ENCODE results near the gene TXNRD1. TPM values are rescaled to one million over a fixed set of nuclear protein-coding genes. Genes with fewer than 3 reads are reported as not detected.
A peak's percentile ranks its signal among the peaks of the same experiment; 100 is the strongest.

Gene TXNRD1
- total and polyA plus RNA-seq, 5 donors from 2014 or later, result 26.5 to 47.7 (median 34.2) TPM

- H3K4me1 Mint-ChIP-seq, result peaks cover 46 to 77% (median 65%) of the 10 kb centered on the region in 4 donors
Measured at GRCh38 chr12:104304261-104305009, 88.9 kb downstream of the TXNRD1 start.

GRCh38 chr12:104305349-104305748, 89.8 kb downstream of the TXNRD1 start:
- no peak for DNase-seq
- Histone ChIP-seq H3K27me3 (ENCODE audit: control insufficient read depth, insufficient read depth, low read length) (no peaks in the 10 kb centered on the region), H3K4me1 (ENCODE audit: control insufficient read depth, insufficient read depth, low read length, poor library complexity, severe bottlenecking) (peaks cover 22% of the 10 kb centered on the region), H3K4me3 (ENCODE audit: low read depth, low read length) (peak overlapping the region; percentile 22), H3K36me3 (ENCODE audit: control insufficient read depth, insufficient read depth, low read length) (peaks cover 3% of the 10 kb centered on the region), H3K9me3 (ENCODE audit: control insufficient read depth in 2 of 2, low read length in 2 of 2) (no peaks in the 10 kb centered on the region), H3K27ac (ENCODE audit: insufficient read depth, low read length, poor library complexity, severe bottlenecking) (no peak overlapping the region)
- H3K27me3 Mint-ChIP-seq, result no peaks in the 10 kb centered on the region
- ATAC-seq (ENCODE audit: low read depth in 2 of 2), result no peak
- H3K36me3 Mint-ChIP-seq, result peaks cover 12% of the 10 kb centered on the region
- peak overlapping the region; percentile 92 to 98 (median 98) for H3K4me3 Mint-ChIP-seq
- peaks cover 40 to 77% (median 63%) of the 10 kb centered on the region in 4 donors for H3K4me1 Mint-ChIP-seq
- peaks cover 0 to 2% (median 0%) of the 10 kb centered on the region in 7 donors for H3K9me3 Mint-ChIP-seq
- H3K27ac Mint-ChIP-seq, result peak overlapping the region in 1 of 3 donors; percentile 100

More at GRCh38 chr12:104304261-104305009, 88.9 kb downstream of the TXNRD1 start:
- no peak for DNase-seq
- Mint-ChIP-seq H3K27me3 (no peaks in the 10 kb centered on the region), H3K9me3 (peaks cover 0 to 2% (median 0%) of the 10 kb centered on the region in 7 donors), H3K27ac (peak overlapping the region; percentile 97 to 100 (median 98)), H3K36me3 (peaks cover 13% of the 10 kb centered on the region), H3K4me3 (peak overlapping the region; percentile 92 to 98 (median 98))
- ATAC-seq (ENCODE audit: low read depth in 2 of 2), result no peak
- Histone ChIP-seq H3K4me3 (ENCODE audit: low read depth, low read length) (peak overlapping the region; percentile 95), H3K4me1 (ENCODE audit: control insufficient read depth, insufficient read depth, low read length, poor library complexity, severe bottlenecking) (peaks cover 22% of the 10 kb centered on the region), H3K9me3 (ENCODE audit: control insufficient read depth in 2 of 2, low read length in 2 of 2) (no peaks in the 10 kb centered on the region), H3K27me3 (ENCODE audit: control insufficient read depth, insufficient read depth, low read length) (no peaks in the 10 kb centered on the region), H3K27ac (ENCODE audit: insufficient read depth, low read length, poor library complexity, severe bottlenecking) (peak overlapping the region; percentile 88), H3K36me3 (ENCODE audit: control insufficient read depth, insufficient read depth, low read length) (no peaks in the 10 kb centered on the region)

GRCh38 chr12:104306376-104306775, 90.8 kb downstream of the TXNRD1 start:
- H3K4me3 ChIP-seq (ENCODE audit: low read depth, low read length), result peak overlapping the region; percentile 3
- H3K36me3 Mint-ChIP-seq, result peaks cover 15% of the 10 kb centered on the region
- H3K27me3 Mint-ChIP-seq, result no peaks in the 10 kb centered on the region
- H3K36me3 ChIP-seq (ENCODE audit: control insufficient read depth, insufficient read depth, low read length), result peaks cover 11% of the 10 kb centered on the region
- no peaks in the 10 kb centered on the region for H3K27me3 ChIP-seq (ENCODE audit: control insufficient read depth, insufficient read depth, low read length)
- no peaks in the 10 kb centered on the region for H3K9me3 ChIP-seq (ENCODE audit: control insufficient read depth in 2 of 2, low read length in 2 of 2)
- no peak overlapping the region for H3K27ac Mint-ChIP-seq
- ATAC-seq (ENCODE audit: low read depth in 2 of 2) (no peak), DNase-seq (no peak)
- H3K27ac ChIP-seq (ENCODE audit: insufficient read depth, low read length, poor library complexity, severe bottlenecking), result no peak overlapping the region
- peaks cover 0 to 2% (median 0%) of the 10 kb centered on the region in 7 donors for H3K9me3 Mint-ChIP-seq
- peaks cover 39 to 68% (median 59%) of the 10 kb centered on the region in 4 donors for H3K4me1 Mint-ChIP-seq
- peaks cover 22% of the 10 kb centered on the region for H3K4me1 ChIP-seq (ENCODE audit: control insufficient read depth, insufficient read depth, low read length, poor library complexity, severe bottlenecking)
- H3K4me3 Mint-ChIP-seq, result peak overlapping the region in 2 of 4 donors; percentile 23 to 47

- Mint-ChIP-seq H3K4me1 (peaks cover 39 to 65% (median 53%) of the 10 kb centered on the region in 4 donors), H3K27ac (peak overlapping the region in 1 of 3 donors; percentile 13), H3K36me3 (peaks cover 17% of the 10 kb centered on the region), H3K4me3 (peak overlapping the region in 1 of 4 donors; percentile 23), H3K9me3 (peaks cover 0 to 2% (median 0%) of the 10 kb centered on the region in 7 donors), H3K27me3 (no peaks in the 10 kb centered on the region)
- Histone ChIP-seq H3K27ac (ENCODE audit: insufficient read depth, low read length, poor library complexity, severe bottlenecking) (no peak overlapping the region), H3K4me1 (ENCODE audit: control insufficient read depth, insufficient read depth, low read length, poor library complexity, severe bottlenecking) (peaks cover 22% of the 10 kb centered on the region), H3K36me3 (ENCODE audit: control insufficient read depth, insufficient read depth, low read length) (peaks cover 14% of the 10 kb centered on the region), H3K4me3 (ENCODE audit: low read depth, low read length) (no peak overlapping the region), H3K27me3 (ENCODE audit: control insufficient read depth, insufficient read depth, low read length) (no peaks in the 10 kb centered on the region), H3K9me3 (ENCODE audit: control insufficient read depth in 2 of 2, low read length in 2 of 2) (no peaks in the 10 kb centered on the region)
- DNase-seq (no peak), ATAC-seq (ENCODE audit: low read depth in 2 of 2) (no peak)
Measured at GRCh38 chr12:104306943-104307654, 91.5 kb downstream of the TXNRD1 start.

DNA sequence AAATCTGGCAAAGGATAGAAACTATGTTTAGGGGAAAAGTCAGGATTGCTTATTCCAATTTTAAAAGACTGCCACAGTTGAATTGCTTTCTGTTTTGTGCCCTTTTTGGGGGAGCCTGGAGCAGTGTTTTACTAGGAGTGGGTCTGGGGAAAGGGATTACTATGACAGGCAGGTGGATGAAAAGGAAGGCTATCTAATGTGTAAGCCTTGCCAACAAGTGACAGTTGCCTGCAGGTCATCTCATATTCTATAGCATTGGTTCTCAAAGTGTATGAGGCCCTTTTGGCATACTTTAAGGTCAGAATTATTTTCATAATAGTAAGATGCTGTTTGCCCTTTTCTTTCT, 92.0 kb downstream of the TXNRD1 start:
- Mint-ChIP-seq H3K4me3 (no peak overlapping the region), H3K9me3 (peaks cover 0 to 2% (median 0%) of the 10 kb centered on the region in 7 donors), H3K4me1 (peaks cover 39 to 64% (median 53%) of the 10 kb centered on the region in 4 donors), H3K36me3 (peaks cover 19% of the 10 kb centered on the region), H3K27me3 (no peaks in the 10 kb centered on the region), H3K27ac (peak overlapping the region in 1 of 3 donors; percentile 13)
- no peak overlapping the region for H3K27ac ChIP-seq (ENCODE audit: insufficient read depth, low read length, poor library complexity, severe bottlenecking)
- H3K4me1 ChIP-seq (ENCODE audit: control insufficient read depth, insufficient read depth, low read length, poor library complexity, severe bottlenecking), result peaks cover 22% of the 10 kb centered on the region
- H3K27me3 ChIP-seq (ENCODE audit: control insufficient read depth, insufficient read depth, low read length), result no peaks in the 10 kb centered on the region
- no peak for ATAC-seq (ENCODE audit: low read depth in 2 of 2)
- peaks cover 18% of the 10 kb centered on the region for H3K36me3 ChIP-seq (ENCODE audit: control insufficient read depth, insufficient read depth, low read length)
- no peak for DNase-seq
- no peaks in the 10 kb centered on the region for H3K9me3 ChIP-seq (ENCODE audit: control insufficient read depth in 2 of 2, low read length in 2 of 2)
- no peak overlapping the region for H3K4me3 ChIP-seq (ENCODE audit: low read depth, low read length)

DNA sequence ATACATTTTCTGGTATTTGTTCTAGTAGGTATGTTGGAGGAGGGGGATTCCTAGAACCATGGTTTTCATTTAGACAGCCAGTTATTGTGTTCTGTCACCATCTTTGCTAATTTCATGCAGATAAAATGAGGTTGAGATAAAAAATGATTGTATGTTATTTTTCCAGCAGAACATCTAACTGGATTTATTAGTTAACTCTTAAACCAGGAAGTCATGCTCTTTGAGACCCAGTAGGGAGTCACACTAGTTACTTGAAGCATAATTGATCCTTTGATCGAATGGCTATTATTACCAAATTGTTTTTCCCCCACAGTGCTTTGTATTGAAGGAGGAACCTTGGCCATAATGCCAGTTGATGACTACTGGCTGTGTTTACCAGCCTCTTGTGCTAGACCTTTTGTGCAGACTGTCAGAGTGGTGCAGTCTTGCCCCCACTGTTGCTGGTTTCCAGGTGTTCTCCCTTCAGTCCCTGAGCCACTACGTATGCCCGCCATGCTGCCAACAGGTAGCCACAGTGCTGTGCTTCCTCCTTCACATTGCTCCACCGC, 93.9 kb downstream of the TXNRD1 start:
- H3K27ac ChIP-seq (ENCODE audit: insufficient read depth, low read length, poor library complexity, severe bottlenecking), result no peak overlapping the region
- DNase-seq (no peak), ATAC-seq (ENCODE audit: low read depth in 2 of 2) (no peak)
- Mint-ChIP-seq H3K9me3 (peaks cover 0 to 2% (median 0%) of the 10 kb centered on the region in 7 donors), H3K4me3 (no peak overlapping the region), H3K4me1 (peaks cover 31 to 50% (median 40%) of the 10 kb centered on the region in 4 donors), H3K27me3 (no peaks in the 10 kb centered on the region), H3K36me3 (peaks cover 24% of the 10 kb centered on the region), H3K27ac (no peak overlapping the region)
- H3K9me3 ChIP-seq (ENCODE audit: control insufficient read depth in 2 of 2, low read length in 2 of 2), result no peaks in the 10 kb centered on the region
- H3K27me3 ChIP-seq (ENCODE audit: control insufficient read depth, insufficient read depth, low read length), result no peaks in the 10 kb centered on the region
- H3K36me3 ChIP-seq (ENCODE audit: control insufficient read depth, insufficient read depth, low read length), result peaks cover 30% of the 10 kb centered on the region
- no peak overlapping the region for H3K4me3 ChIP-seq (ENCODE audit: low read depth, low read length)
- H3K4me1 ChIP-seq (ENCODE audit: control insufficient read depth, insufficient read depth, low read length, poor library complexity, severe bottlenecking), result peaks cover 8% of the 10 kb centered on the region

DNA sequence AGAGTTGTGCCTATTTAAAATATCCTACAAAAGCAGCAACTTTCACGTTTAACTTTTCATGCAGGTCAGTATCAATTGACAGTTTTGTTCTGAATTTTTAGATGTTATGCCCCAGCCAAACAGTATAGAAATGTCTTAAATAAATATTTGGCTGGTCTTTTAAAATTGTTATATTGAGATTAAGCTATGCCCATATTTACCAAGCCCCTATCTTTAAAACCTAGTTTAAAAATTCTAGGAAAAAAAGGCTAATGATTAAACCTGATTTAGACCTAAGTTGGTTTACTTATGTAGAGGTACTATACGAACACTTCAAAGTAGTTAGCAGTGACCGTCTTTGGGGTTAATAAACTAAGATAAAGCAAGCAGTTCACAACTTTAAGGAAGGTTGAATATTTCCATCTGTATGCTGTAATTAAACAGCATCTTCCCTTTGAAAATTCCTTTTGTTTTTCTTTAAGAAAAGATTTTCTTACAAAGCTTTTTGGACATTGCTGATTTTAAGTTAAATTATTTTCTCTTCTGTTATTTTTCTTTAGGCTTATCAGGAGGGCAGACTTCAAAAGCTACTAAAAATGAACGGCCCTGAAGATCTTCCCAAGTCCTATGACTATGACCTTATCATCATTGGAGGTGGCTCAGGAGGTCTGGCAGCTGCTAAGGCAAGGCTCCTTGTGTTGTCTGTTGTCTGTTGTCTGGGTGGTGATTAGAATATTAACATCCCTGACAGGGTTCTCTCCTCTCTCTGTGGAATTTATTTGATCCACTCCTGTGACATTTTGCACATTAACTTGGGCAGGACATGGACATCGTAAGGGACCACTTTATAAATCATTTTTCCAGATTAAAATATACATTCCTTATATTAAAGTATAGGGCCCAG, 95.4 kb downstream of the TXNRD1 start:
- Mint-ChIP-seq H3K4me3 (no peak overlapping the region), H3K27me3 (no peaks in the 10 kb centered on the region), H3K36me3 (peaks cover 31% of the 10 kb centered on the region), H3K9me3 (no peaks in the 10 kb centered on the region), H3K27ac (no peak overlapping the region), H3K4me1 (peaks cover 25 to 45% (median 30%) of the 10 kb centered on the region in 4 donors)
- no peak overlapping the region for H3K4me3 ChIP-seq (ENCODE audit: low read depth, low read length)
- DNase-seq (no peak), ATAC-seq (ENCODE audit: low read depth in 2 of 2) (no peak)
- no peak overlapping the region for H3K27ac ChIP-seq (ENCODE audit: insufficient read depth, low read length, poor library complexity, severe bottlenecking)
- H3K4me1 ChIP-seq (ENCODE audit: control insufficient read depth, insufficient read depth, low read length, poor library complexity, severe bottlenecking), result no peaks in the 10 kb centered on the region
- H3K36me3 ChIP-seq (ENCODE audit: control insufficient read depth, insufficient read depth, low read length), result peaks cover 43% of the 10 kb centered on the region
- H3K27me3 ChIP-seq (ENCODE audit: control insufficient read depth, insufficient read depth, low read length), result no peaks in the 10 kb centered on the region
- no peaks in the 10 kb centered on the region for H3K9me3 ChIP-seq (ENCODE audit: control insufficient read depth in 2 of 2, low read length in 2 of 2)

Measured in CD4-positive, CD25-positive, alpha-beta regulatory T cell (primary cell).